ENCODE measurements around the gene BRME1. TPM values are rescaled to one million over a fixed set of nuclear protein-coding genes. Genes with fewer than 3 reads are reported as not detected.

Gene BRME1
- polyA plus RNA-seq, 1 donor from 2014 or later, result 6.2 TPM

DNA sequence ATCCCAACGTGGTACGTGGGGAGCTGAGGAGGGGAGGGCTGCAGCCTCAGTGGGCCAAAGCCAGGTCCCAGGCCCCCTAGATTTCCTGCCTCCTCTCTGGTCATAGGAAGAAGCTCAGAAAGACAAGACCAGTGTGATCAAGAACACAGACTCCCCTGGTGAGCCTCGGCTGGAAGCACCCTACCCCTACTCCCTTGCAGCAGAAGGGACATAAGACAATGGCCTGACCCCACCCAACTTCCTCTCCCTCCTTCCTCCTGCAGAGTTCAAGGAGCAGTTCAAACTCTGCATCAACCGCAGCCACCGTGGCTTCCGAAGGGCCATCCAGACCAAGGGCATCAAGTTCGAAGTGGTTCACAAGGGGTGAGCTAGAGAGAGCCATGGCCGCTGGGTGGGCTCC lies 20.8 kb upstream of the BRME1 start:
- Histone ChIP-seq H3K27me3 (ENCODE audit: insufficient read depth, low read depth, low read length) (no peaks in the 10 kb centered on the region), H3K9ac (ENCODE audit: low read length) (no peak overlapping the region), H3K36me3 (ENCODE audit: insufficient read depth, low read length) (no peaks in the 10 kb centered on the region), H3K4me3 (ENCODE audit: low read length) (no peak overlapping the region), H3K9me2 (ENCODE audit: insufficient read depth, low read length) (no peaks in the 10 kb centered on the region), H4K20me1 (ENCODE audit: insufficient read depth) (no peaks in the 10 kb centered on the region), H2AFZ (ENCODE audit: low read depth, low read length) (no peak overlapping the region), H3K27ac (ENCODE audit: low read length) (no peak overlapping the region), H3K79me2 (replicated peaks; ENCODE audit: insufficient read depth, low read length) (no peaks in the 10 kb centered on the region), H3K9me3 (ENCODE audit: low read length) (no peaks in the 10 kb centered on the region), H3K4me2 (ENCODE audit: low read length) (no peak overlapping the region), H3F3A (ENCODE audit: insufficient read depth, low read length, poor library complexity, severe bottlenecking) (no peaks in the 10 kb centered on the region)
- TF ChIP-seq EZH2 (IDR thresholded peaks at IDR 0.05; ENCODE audit: borderline replicate concordance, insufficient read depth, low read length, poor library complexity, severe bottlenecking) (no peak), MXI1 (conservative IDR thresholded peaks at IDR 0.05; ENCODE audit: poor library complexity, severe bottlenecking) (no peak), REST (IDR thresholded peaks at IDR 0.05; ENCODE audit: borderline replicate concordance) (no peak), RAD21 (conservative IDR thresholded peaks at IDR 0.05) (no peak), POLR2AphosphoS5 (IDR thresholded peaks at IDR 0.05) (no peak), TAF1 (IDR thresholded peaks at IDR 0.05; ENCODE audit: low read depth) (no peak), SMC3 (conservative IDR thresholded peaks at IDR 0.05; ENCODE audit: poor library complexity) (no peak), CTCF (IDR thresholded peaks at IDR 0.05; ENCODE audit: poor library complexity, severe bottlenecking) (no peak), EP300 (conservative IDR thresholded peaks at IDR 0.05; ENCODE audit: poor library complexity, severe bottlenecking) (no peak)

- H3K27me3 ChIP-seq (ENCODE audit: insufficient read depth, low read depth, low read length), result no peaks in the 10 kb centered on the region
- H3K4me2 ChIP-seq (ENCODE audit: low read length), result no peak overlapping the region
- H3K79me2 ChIP-seq (replicated peaks; ENCODE audit: insufficient read depth, low read length), result no peaks in the 10 kb centered on the region
- H4K20me1 ChIP-seq (ENCODE audit: insufficient read depth), result no peaks in the 10 kb centered on the region
- no peak overlapping the region for H3K9ac ChIP-seq (ENCODE audit: low read length)
- peaks cover 3% of the 10 kb centered on the region for H3K36me3 ChIP-seq (ENCODE audit: insufficient read depth, low read length)
- H3K9me2 ChIP-seq (ENCODE audit: insufficient read depth, low read length), result no peaks in the 10 kb centered on the region
- TF ChIP-seq EP300 (conservative IDR thresholded peaks at IDR 0.05; ENCODE audit: poor library complexity, severe bottlenecking) (no peak), REST (IDR thresholded peaks at IDR 0.05; ENCODE audit: borderline replicate concordance) (no peak), RAD21 (conservative IDR thresholded peaks at IDR 0.05) (no peak), SMC3 (conservative IDR thresholded peaks at IDR 0.05; ENCODE audit: poor library complexity) (no peak), TAF1 (IDR thresholded peaks at IDR 0.05; ENCODE audit: low read depth) (no peak), EZH2 (IDR thresholded peaks at IDR 0.05; ENCODE audit: borderline replicate concordance, insufficient read depth, low read length, poor library complexity, severe bottlenecking) (no peak), MXI1 (conservative IDR thresholded peaks at IDR 0.05; ENCODE audit: poor library complexity, severe bottlenecking) (no peak), CTCF (IDR thresholded peaks at IDR 0.05; ENCODE audit: poor library complexity, severe bottlenecking) (no peak), POLR2AphosphoS5 (IDR thresholded peaks at IDR 0.05) (no peak)
- H3K4me3 ChIP-seq (ENCODE audit: low read length), result no peak overlapping the region
- no peaks in the 10 kb centered on the region for H3F3A ChIP-seq (ENCODE audit: insufficient read depth, low read length, poor library complexity, severe bottlenecking)
- no peaks in the 10 kb centered on the region for H3K9me3 ChIP-seq (ENCODE audit: low read length)
- H3K27ac ChIP-seq (ENCODE audit: low read length), result no peak overlapping the region
- H2AFZ ChIP-seq (ENCODE audit: low read depth, low read length), result no peak overlapping the region
Measured at GRCh38 chr19:13926010-13926409, 20.1 kb upstream of the BRME1 start.
